HUDEP-2 (cell line): ENCODE data around the gene BIRC6.
A peak's percentile ranks its signal among the peaks of the same experiment; 100 is the strongest.
"Not testable (repeated sequence)": the region's sequence is repeated elsewhere in the genome, so short reads cannot be mapped to it uniquely, and the experiment has no call there.

ENCODE experiments used
- DNase-seq, 76 experiments: peaks; one replicate each; lab custom pipeline; 2025; ENCODE audit not compliant: unreplicated experiment in 76 of 76; lab: John Stamatoyannopoulos, UW

The BIRC6 gene

DNA sequence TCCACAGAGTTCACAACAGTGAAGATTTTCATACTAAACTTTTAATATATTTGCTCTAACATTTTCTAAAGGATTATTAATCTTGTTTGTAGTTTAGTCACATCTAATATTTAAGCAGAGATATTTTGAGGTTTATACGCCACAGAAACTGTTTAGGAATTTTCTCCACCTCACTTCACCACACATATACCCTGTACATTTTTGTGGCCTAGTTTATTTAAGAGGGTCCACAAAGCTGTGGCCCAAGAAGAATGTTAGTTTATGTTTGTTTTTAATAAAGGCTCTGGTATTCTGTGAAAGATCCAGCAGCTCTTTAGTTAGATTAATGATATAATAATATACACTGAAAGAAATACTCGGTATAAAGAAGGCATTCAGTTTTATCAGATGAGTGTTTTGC, 138.3 kb downstream of the BIRC6 start:
- no peak for DNase-seq

- no peak for DNase-seq
Observed at GRCh38 chr2:32496662-32497061, 139.8 kb downstream of the BIRC6 start.

DNA sequence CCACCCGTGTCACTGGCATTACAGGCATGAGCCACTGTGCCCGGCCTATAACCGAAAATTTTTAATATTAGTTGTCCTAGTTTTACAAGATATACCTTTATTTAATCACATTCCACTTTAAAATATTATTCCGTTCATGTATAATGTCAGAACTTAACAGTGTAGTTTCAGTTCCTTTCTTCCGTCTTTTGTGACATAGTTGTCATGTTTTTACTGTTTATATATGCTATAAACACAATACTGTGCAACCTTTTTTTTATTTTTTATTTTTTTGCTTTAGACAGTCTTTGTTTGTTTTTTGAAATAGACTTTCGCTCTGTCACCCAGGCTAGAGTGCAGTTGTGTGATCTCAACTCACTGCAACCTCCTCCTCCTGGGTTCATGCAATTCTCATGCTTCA, 141.5 kb downstream of the BIRC6 start:
- no peak for DNase-seq

- no peak for DNase-seq
Observed at GRCh38 chr2:32502941-32503340, 146.1 kb downstream of the BIRC6 start.

DNA sequence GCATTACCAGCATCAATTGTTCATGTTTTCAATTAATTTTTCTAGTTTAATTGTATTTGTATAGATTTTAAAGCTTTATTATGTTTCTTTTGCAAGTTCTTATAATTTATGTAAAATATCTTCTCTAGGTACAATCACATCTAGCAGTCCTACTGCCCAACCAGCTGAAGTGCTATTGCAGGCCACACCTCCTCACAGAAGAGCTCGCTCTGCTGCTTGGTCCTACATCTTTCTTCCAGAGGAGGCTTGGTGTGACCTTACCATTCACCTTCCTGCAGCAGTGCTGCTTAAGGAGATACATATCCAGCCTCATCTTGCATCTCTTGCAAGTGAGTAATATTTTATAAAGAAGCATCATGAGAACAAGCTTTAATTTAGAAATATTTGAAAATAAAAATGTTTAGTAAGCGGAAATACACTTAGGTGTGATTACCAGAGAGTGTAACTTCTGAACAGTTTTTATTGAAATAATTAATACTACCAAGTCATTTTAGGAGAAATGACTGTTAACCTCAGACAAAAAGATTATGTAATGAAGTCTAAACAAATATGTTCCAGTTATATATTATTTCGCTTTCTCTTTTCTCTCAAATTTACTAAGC, 148.2 kb downstream of the BIRC6 start:
- DNase-seq = no peak

DNA sequence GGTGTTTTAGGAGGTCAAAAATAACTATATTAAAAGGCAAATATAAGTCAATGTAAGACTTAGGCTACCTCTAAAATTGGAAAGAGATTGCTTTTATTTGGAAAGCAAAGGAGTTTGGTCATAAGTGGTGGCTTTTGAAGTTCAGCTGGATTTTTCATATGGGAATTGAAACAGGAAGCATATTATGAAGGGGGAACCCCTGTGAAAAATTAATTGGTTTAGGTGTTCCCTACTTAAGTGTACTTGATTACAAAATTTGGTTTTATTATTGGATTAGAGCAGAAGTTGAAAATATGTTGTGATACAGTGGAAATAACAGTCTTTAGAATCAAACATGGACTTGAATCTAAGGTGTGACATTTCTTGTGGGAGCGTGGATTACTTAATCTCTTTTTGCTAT, 149.6 kb downstream of the BIRC6 start:
- no peak for DNase-seq

GRCh38 chr2:32514946-32515345, 158.1 kb downstream of the BIRC6 start:
- DNase-seq = no peak

DNA sequence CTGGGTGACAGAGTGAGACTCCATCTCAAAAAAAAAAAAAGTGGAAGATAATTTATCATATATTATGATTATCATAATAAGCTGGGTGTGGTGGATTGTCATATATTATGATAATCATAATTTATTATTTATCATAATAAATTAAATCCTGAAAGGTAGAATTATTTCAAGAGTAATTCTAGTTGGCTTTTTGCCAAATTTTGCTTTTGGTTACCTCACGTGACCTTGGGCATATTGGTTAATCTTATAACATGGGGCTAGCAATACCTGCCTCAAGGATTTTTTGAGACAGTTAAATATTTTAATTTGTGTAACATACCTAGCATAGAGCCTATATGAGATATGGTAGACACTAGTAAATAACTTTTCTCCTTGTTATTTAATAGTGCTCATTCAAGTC, 159.7 kb downstream of the BIRC6 start:
- DNase-seq = no peak

DNA sequence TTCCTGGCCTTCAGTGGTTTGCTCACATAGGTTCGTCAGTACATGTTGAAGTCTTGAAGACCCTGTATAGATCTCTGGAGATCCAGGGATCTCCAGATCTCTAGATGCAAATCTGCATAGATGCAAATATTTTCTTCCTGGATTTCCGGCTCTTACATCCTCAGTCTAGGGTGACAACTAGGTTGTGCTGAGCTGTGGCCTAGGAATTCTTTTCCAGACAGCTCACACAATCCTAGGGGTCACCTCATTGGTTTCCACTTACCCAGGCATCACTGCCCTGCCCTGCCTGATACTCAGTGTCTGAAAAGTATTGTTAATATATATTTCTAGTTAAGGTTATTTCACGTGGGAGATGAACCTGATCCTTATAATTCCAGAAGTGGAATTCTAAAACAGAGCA, 165.9 kb downstream of the BIRC6 start:
- DNase-seq = no peak

GRCh38 chr2:32523686-32524085, 166.9 kb downstream of the BIRC6 start:
- no peak for DNase-seq

DNA sequence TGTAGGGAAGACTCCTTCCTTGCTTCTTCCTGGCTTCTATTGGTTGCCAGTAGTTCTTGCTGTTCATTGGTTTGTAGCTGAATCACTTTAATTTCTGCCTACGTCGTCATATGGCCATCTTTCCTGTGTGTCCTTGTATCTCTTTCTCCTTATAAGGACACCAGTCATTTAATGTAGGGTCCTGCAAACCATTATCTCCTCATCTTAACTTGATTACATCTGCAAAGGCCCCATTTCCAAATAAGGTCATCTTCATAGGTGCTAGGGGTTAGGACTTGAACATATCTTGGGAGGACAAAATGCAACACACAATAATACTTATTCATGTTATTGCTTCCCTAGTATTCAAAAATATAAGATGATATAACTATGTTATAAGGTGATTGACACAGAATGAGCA, 175.5 kb downstream of the BIRC6 start:
- DNase-seq = no peak

GRCh38 chr2:32532961-32533360, 176.1 kb downstream of the BIRC6 start:
- no peak for DNase-seq

DNA sequence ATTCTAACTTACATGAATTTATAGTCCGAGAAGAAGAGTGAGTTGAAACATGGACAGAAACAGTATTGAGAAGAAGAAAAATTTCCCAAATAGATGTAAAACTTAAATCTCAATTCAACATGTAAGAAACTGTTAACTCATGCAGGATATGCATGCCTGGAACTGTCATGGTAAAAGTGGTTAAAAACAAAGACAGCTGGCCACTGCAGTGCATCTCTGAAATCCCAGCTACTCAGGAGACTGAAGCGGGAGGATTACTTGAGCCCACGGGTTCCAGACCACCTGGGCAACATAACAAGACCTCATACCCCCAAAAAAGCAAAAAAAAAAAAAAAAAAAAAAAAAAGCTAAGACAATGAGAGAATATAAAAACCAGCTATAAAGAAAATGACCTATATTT, 178.0 kb downstream of the BIRC6 start:
- no peak for DNase-seq

GRCh38 chr2:32538735-32539134, 181.9 kb downstream of the BIRC6 start:
- DNase-seq = no peak

GRCh38 chr2:32552483-32552882, 195.7 kb downstream of the BIRC6 start:
- DNase-seq = not testable (repeated sequence)

DNA sequence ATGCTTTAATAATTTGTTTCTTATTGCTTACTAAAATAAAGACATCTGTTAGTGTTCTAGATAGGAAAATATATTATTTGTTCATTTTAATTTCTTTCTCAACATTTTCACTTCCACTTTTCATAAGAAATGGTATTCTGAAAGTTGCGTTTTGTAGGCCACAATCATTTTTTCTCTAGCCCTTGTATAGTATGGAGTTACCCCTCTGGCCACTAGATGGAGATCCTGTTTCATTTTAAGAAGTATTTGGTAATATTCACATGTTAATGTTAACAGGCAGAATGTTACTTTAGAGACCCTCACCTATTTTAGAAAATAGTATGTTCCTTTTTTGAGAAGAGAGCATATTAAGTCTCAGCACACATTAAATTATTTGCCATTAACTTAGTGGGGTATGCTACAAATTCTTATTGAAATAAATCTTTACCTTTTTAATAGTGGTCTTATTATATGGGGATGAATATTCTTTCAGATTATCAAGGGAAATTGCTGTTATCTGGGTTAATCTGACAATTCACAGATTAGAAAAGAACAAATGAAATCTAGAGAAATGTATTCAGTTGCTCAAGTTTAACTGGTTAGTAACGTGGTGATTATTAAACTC, 197.1 kb downstream of the BIRC6 start:
- DNase-seq = peak in 20 of 76 experiments; percentile 1 to 37 (median 20)

- no peak for DNase-seq
Observed at GRCh38 chr2:32558492-32558891, 201.7 kb downstream of the BIRC6 start.

DNA sequence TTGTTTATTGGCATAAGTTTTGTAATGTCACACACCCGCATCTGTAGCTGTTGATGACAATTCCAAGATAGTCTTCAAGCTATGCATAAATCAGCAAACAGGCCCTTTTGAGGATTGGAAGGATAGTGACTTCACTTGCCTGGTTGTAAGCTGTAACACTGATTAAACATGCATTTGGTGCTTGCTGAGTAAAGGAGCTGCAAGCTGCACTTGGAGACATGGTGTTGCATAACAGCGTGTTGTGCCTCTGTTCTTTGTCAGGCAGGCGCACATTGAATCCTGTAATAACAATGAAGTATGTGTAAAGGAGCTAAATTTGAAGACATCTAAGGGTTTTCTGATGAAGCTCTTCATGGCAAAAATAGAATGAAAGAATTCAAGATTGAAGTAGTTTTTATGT, 202.3 kb downstream of the BIRC6 start:
- DNase-seq = peak in 1 of 76 experiments; percentile 4

- no peak for DNase-seq
Observed at GRCh38 chr2:32562906-32563305, 206.1 kb downstream of the BIRC6 start.

- DNase-seq = no peak
Observed at GRCh38 chr2:32564417-32565035, 207.7 kb downstream of the BIRC6 start.

GRCh38 chr2:32565902-32566301, 209.1 kb downstream of the BIRC6 start:
- DNase-seq = no peak

GRCh38 chr2:32572030-32572429, 215.2 kb downstream of the BIRC6 start:
- DNase-seq = no peak
